Mesendoderm (in vitro differentiated cells): ENCODE data around the gene PCDHA2.
"Not testable (repeated sequence)": the region's sequence is repeated elsewhere in the genome, so short reads cannot be mapped to it uniquely, and the experiment has no call there.

Source experiments
- DNase-seq: peaks from one replicate; pipeline ENCODE4 v3.0.0; 2013
- H2AK5ac ChIP-seq: 2 replicates; pipeline ENCODE4 v1.6.1; 2013; ENCODE audit warnings: low read length, inconsistent platforms
- H2BK120ac ChIP-seq: 2 replicates; pipeline ENCODE4 v1.6.1; 2013; ENCODE audit warnings: low read depth, mild to moderate bottlenecking, low read length, moderate library complexity, mixed read lengths
- H2BK15ac ChIP-seq: replicated peaks from 2 replicates; pipeline ENCODE4 v1.6.1; 2013; ENCODE audit warnings: low read depth, mild to moderate bottlenecking, moderate library complexity
- H2BK5ac ChIP-seq: 2 replicates; pipeline ENCODE4 v1.6.1; 2013; ENCODE audit warnings: low read length, inconsistent platforms
- H3K18ac ChIP-seq: 2 replicates; pipeline ENCODE4 v1.6.1; 2013; ENCODE audit warnings: mild to moderate bottlenecking, low read length, mixed read lengths
- H3K23ac ChIP-seq: one replicate; pipeline ENCODE4 v1.6.1; 2013; ENCODE audit warnings: low read length
- H3K27ac ChIP-seq: 2 replicates; pipeline ENCODE4 v1.5.1; 2013; ENCODE audit warnings: low read depth, mild to moderate bottlenecking, inconsistent platforms, low read length, moderate library complexity
- H3K27me3 ChIP-seq: 2 replicates; pipeline ENCODE4 v1.6.1; 2013; ENCODE audit warnings: low read length, control low read depth, mild to moderate bottlenecking, inconsistent platforms; ENCODE audit not compliant: insufficient read depth, poor library complexity
- H3K36me3 ChIP-seq: 2 replicates; pipeline ENCODE4 v1.6.1; 2013; ENCODE audit warnings: low read length, inconsistent platforms; ENCODE audit not compliant: control insufficient read depth, insufficient read depth
- H3K4ac ChIP-seq: one replicate; pipeline ENCODE4 v1.6.1; 2013; ENCODE audit warnings: low read depth, mild to moderate bottlenecking, low read length, moderate library complexity
- H3K4me1 ChIP-seq: 2 replicates; pipeline ENCODE4 v1.6.1; 2013; ENCODE audit warnings: low read depth, low read length, inconsistent platforms; ENCODE audit not compliant: control insufficient read depth
- H3K4me2 ChIP-seq: 2 replicates; pipeline ENCODE4 v1.6.1; 2013; ENCODE audit warnings: low read length
- H3K4me3 ChIP-seq: 2 replicates; pipeline ENCODE4 v1.5.1; 2013; ENCODE audit warnings: mild to moderate bottlenecking, low read length
- H3K56ac ChIP-seq: one replicate; pipeline ENCODE4 v1.6.1; 2013; ENCODE audit warnings: low read length
- H3K79me1 ChIP-seq: 2 replicates; pipeline ENCODE4 v1.6.1; 2013; ENCODE audit warnings: low read length, inconsistent platforms
- H3K79me2 ChIP-seq: 2 replicates; pipeline ENCODE4 v1.6.1; 2013; ENCODE audit warnings: mild to moderate bottlenecking, low read length; ENCODE audit not compliant: control insufficient read depth, insufficient read depth
- H3K9ac ChIP-seq: 2 replicates; pipeline ENCODE4 v1.6.1; 2013; ENCODE audit warnings: low read length, inconsistent platforms
- H4K5ac ChIP-seq: one replicate; pipeline ENCODE4 v1.6.1; 2013; ENCODE audit warnings: low read length
- H4K8ac ChIP-seq: one replicate; pipeline ENCODE4 v1.6.1; 2013; ENCODE audit warnings: low read depth, mild to moderate bottlenecking, control low read depth, low read length, moderate library complexity
- WGBS: extraction: QIAGEN DNeasy Blood & Tissue Kit; methylation state at CpG from one replicate; pipeline ENCODE4 v1.1.7; 2013; ENCODE audit warnings: low lambda C conversion rate, missing lambda C conversion rate; ENCODE audit not compliant: insufficient coverage; ENCODE audit errors: extremely low coverage; 5-methylcytosine and 5-hydroxymethylcytosine counted together

PCDHA2 gene

GRCh38 chr5:140829511-140830501 lies 35.2 kb downstream of the PCDHA2 start:
- not testable (repeated sequence) for H2BK5ac ChIP-seq, H3K36me3 ChIP-seq, H3K4me3 ChIP-seq, H3K79me1 ChIP-seq, H3K4me1 ChIP-seq, H3K27ac ChIP-seq, H4K8ac ChIP-seq, H2BK15ac ChIP-seq, H3K23ac ChIP-seq, H3K79me2 ChIP-seq, H3K56ac ChIP-seq, H3K4me2 ChIP-seq, H4K5ac ChIP-seq, H2BK120ac ChIP-seq, H3K27me3 ChIP-seq, H3K9ac ChIP-seq, H3K18ac ChIP-seq, H3K4ac ChIP-seq, H2AK5ac ChIP-seq, DNase-seq
- no CpG with 5 or more reads among the region's 106 CpGs for WGBS

DNA sequence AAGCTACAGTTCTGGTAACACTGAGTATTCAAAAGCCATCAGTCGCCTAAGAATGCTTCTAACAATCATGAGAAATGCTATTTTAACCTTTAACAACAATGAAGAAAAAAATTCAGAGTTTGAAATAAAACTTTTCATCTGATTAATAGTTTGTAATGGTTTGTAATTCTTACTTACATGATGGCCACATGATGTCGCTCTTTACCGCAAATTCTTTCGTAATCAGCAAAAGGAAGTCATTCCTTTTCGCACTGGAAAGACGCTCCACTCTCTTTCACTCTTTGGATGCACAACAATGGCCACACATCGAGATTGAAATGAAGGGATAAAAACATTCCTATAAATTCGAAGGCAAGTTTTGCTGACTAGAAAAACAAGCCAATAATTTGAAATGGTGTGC lies 39.3 kb downstream of the PCDHA2 start, which contains the start of gene PCDHA7:
Gene PCDHA7, plus strand, starts transcription at position 277 of the 400 bp plus-strand sequence. Its CDS starts 115 bp downstream, at position 392.
- Histone ChIP-seq H3K4me3 (no peak within 1 kb of the TSS), H4K8ac (no peak within 1 kb of the TSS), H2BK5ac (no peak within 1 kb of the TSS), H2AK5ac (no peak within 1 kb of the TSS), H3K79me1 (no peaks in the 10 kb centered on the region), H3K4me1 (no peaks in the 10 kb centered on the region), H3K79me2 (no peaks in the 10 kb centered on the region), H3K36me3 (no peaks in the 10 kb centered on the region), H3K4ac (no peak within 1 kb of the TSS), H3K18ac (no peak within 1 kb of the TSS), H3K9ac (no peak within 1 kb of the TSS), H4K5ac (no peak within 1 kb of the TSS), H3K23ac (no peak within 1 kb of the TSS), H3K27ac (no peak within 1 kb of the TSS), H2BK15ac (no peak within 1 kb of the TSS), H3K56ac (no peak within 1 kb of the TSS), H2BK120ac (no peak within 1 kb of the TSS), H3K4me2 (no peak within 1 kb of the TSS), H3K27me3 (no peaks in the 10 kb centered on the region)
- DNase-seq, result no peak
- no CpG with 5 or more reads among the region's 8 CpGs for WGBS

GRCh38 chr5:140834439-140835008 lies 39.9 kb downstream of the PCDHA2 start:
- H3K4me3 ChIP-seq, H3K36me3 ChIP-seq: not testable (repeated sequence)
- WGBS, result no CpG with 5 or more reads among the region's 38 CpGs

DNA sequence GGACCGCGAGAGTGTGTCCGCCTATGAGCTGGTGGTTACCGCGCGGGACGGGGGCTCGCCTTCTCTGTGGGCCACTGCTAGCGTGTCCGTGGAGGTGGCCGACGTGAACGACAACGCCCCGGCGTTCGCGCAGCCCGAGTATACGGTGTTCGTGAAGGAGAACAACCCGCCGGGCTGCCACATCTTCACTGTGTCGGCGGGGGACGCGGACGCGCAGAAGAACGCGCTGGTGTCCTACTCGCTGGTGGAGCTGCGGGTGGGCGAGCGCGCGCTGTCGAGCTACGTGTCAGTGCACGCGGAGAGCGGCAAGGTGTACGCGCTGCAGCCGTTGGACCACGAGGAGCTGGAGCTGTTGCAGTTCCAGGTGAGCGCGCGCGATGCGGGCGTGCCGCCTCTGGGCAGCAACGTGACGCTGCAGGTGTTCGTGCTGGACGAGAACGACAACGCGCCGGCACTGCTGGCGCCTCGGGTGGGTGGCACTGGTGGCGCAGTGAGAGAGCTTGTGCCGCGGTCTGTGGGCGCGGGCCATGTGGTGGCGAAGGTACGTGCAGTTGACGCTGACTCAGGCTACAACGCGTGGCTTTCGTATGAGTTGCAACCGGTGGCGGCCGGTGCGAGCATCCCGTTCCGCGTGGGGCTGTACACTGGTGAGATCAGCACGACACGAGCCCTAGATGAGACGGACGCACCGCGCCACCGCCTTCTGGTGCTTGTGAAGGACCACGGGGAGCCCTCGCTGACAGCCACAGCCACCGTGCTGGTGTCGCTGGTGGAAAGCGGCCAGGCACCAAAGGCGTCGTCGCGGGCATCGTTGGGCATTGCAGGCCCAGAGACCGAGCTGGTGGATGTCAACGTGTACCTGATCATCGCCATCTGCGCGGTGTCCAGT lies 41.2 kb downstream of the PCDHA2 start:
- no peak overlapping the region for H3K4me3 ChIP-seq
- no peak overlapping the region for H2BK5ac ChIP-seq
- no CpG with 5 or more reads among the region's 103 CpGs for WGBS
- H3K36me3 ChIP-seq, result no peaks in the 10 kb centered on the region
- H2BK15ac ChIP-seq, result no peak overlapping the region
- H3K9ac ChIP-seq, result no peak overlapping the region
- H3K23ac ChIP-seq, result no peak overlapping the region
- no peak overlapping the region for H3K56ac ChIP-seq
- H2AK5ac ChIP-seq, result no peak overlapping the region
- no peak overlapping the region for H3K18ac ChIP-seq
- H4K5ac ChIP-seq, result no peak overlapping the region
- no peak for DNase-seq
- H3K4me1 ChIP-seq, result no peaks in the 10 kb centered on the region
- no peak overlapping the region for H3K27ac ChIP-seq
- no peak overlapping the region for H3K4ac ChIP-seq
- H2BK120ac ChIP-seq, result no peak overlapping the region
- H3K79me1 ChIP-seq, result no peaks in the 10 kb centered on the region
- no peak overlapping the region for H4K8ac ChIP-seq
- H3K27me3 ChIP-seq, result no peaks in the 10 kb centered on the region
- H3K79me2 ChIP-seq, result no peaks in the 10 kb centered on the region
- no peak overlapping the region for H3K4me2 ChIP-seq

More at GRCh38 chr5:140834439-140835008, 39.9 kb downstream of the PCDHA2 start:
- not testable (repeated sequence) for H3K79me1 ChIP-seq, H3K4ac ChIP-seq, H4K5ac ChIP-seq, H3K4me2 ChIP-seq, H2AK5ac ChIP-seq, DNase-seq, H2BK5ac ChIP-seq, H3K56ac ChIP-seq, H2BK15ac ChIP-seq, H3K23ac ChIP-seq, H4K8ac ChIP-seq, H3K9ac ChIP-seq, H3K4me1 ChIP-seq, H3K79me2 ChIP-seq, H3K27me3 ChIP-seq, H2BK120ac ChIP-seq, H3K18ac ChIP-seq, H3K27ac ChIP-seq

DNA sequence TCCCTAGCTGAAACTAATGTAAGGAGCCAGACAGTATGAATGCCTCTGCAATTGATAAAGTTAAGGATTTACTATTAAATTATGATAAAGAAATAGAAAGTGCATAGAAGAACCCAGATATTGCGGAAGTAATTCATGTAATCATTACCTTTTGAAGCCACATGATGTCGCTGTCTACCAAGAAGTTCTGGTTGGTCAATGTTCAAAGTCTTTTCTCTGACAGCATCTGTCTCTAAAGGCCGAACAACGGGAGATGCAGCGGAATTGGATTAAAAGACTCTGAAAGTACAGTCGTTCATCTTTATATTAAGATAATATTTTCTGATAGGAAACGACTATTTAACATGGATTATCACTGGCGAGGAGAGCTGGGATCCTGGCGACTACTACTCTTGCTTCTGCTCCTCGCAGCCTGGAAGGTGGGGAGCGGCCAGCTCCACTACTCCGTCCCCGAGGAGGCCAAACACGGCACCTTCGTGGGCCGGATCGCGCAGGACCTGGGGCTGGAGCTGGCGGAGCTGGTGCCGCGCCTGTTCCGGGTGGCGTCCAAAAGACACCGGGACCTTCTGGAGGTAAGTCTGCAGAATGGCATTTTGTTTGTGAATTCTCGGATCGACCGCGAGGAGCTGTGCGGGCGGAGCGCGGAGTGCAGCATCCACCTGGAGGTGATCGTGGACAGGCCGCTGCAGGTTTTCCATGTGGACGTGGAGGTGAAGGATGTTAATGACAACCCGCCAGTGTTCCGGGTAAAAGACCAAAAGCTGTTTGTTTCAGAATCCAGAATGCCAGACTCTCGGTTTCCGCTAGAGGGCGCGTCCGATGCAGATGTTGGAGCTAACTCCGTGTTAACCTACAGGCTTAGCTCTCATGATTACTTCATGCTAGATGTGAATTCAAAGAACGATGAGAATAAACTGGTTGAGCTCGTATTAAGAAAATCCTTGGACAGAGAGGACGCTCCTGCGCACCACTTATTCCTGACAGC lies 46.6 kb downstream of the PCDHA2 start, which contains the start of gene PCDHA8:
Gene PCDHA8, plus strand, starts transcription at position 210 of the 985 bp plus-strand sequence. Its CDS starts 135 bp downstream, at position 345.
- H3K27me3 ChIP-seq, result no peaks in the 10 kb centered on the region
- H2BK15ac ChIP-seq, result no peak within 1 kb of the TSS
- H2BK5ac ChIP-seq, result no peak within 1 kb of the TSS
- H3K4ac ChIP-seq, result no peak within 1 kb of the TSS
- no peak within 1 kb of the TSS for H4K5ac ChIP-seq
- no peak within 1 kb of the TSS for H3K4me2 ChIP-seq
- H3K79me1 ChIP-seq, result no peaks in the 10 kb centered on the region
- no peak within 1 kb of the TSS for H3K56ac ChIP-seq
- H3K36me3 ChIP-seq, result no peaks in the 10 kb centered on the region
- H3K27ac ChIP-seq, result no peak within 1 kb of the TSS
- H4K8ac ChIP-seq, result no peak within 1 kb of the TSS
- no peak within 1 kb of the TSS for H2BK120ac ChIP-seq
- H3K9ac ChIP-seq, result no peak within 1 kb of the TSS
- no peak within 1 kb of the TSS for H3K23ac ChIP-seq
- no peak within 1 kb of the TSS for H2AK5ac ChIP-seq
- WGBS, result no CpG with 5 or more reads among the region's 47 CpGs
- H3K79me2 ChIP-seq, result no peaks in the 10 kb centered on the region
- DNase-seq, result peak; percentile 77
- no peaks in the 10 kb centered on the region for H3K4me1 ChIP-seq
- H3K18ac ChIP-seq, result no peak within 1 kb of the TSS
- no peak within 1 kb of the TSS for H3K4me3 ChIP-seq
